ENCODE data around the gene CBX5. TPM values are rescaled to one million over a fixed set of nuclear protein-coding genes. Genes with fewer than 3 reads are reported as not detected.
A peak's percentile ranks its signal among the peaks of the same experiment; 100 is the strongest.
"Not testable (repeated sequence)": the region's sequence is repeated elsewhere in the genome, so short reads cannot be mapped to it uniquely, and the experiment has no call there.

CBX5 gene
- total RNA-seq (2014; rRNA removed; shearing (Covaris generic)): 37.0 and 63.1 TPM in 2 replicates

GRCh38 chr12:54279632-54280467, at the start of gene CBX5:
CBX5 (minus strand) TSS chr12:54280122; CDS start chr12:54257650, 22,472 bp downstream.
- DNase-seq (ENCODE audit: low read depth): peak; percentile 100

GRCh38 chr12:54328595-54329337, 48.8 kb upstream of the CBX5 start:
- no peak for DNase-seq (ENCODE audit: low read depth)

GRCh38 chr12:54325442-54326109, 45.7 kb upstream of the CBX5 start:
- DNase-seq (ENCODE audit: low read depth): not testable (repeated sequence)

- DNase-seq (ENCODE audit: low read depth): peak; percentile 100
Measured at GRCh38 chr12:54324617-54325441, 44.9 kb upstream of the CBX5 start, which contains the start of gene COPZ1. COPZ1 (plus strand) TSS chr12:54325131; CDS start chr12:54325164, 33 bp downstream.

GRCh38 chr12:54321363-54321762, 41.4 kb upstream of the CBX5 start:
- DNase-seq (ENCODE audit: low read depth): no peak

GRCh38 chr12:54312309-54312708, 32.4 kb upstream of the CBX5 start:
- DNase-seq (ENCODE audit: low read depth): not testable (repeated sequence)

GRCh38 chr12:54311051-54311450, 31.1 kb upstream of the CBX5 start:
- DNase-seq (ENCODE audit: low read depth): no peak

GRCh38 chr12:54306925-54307741, 27.2 kb upstream of the CBX5 start:
- DNase-seq (ENCODE audit: low read depth): peak; percentile 82

- peak; percentile 62 for DNase-seq (ENCODE audit: low read depth)
Measured at GRCh38 chr12:54304187-54304810, 24.4 kb upstream of the CBX5 start.

GRCh38 chr12:54303640-54304039, 23.7 kb upstream of the CBX5 start:
- no peak for DNase-seq (ENCODE audit: low read depth)

- DNase-seq (ENCODE audit: low read depth): no peak
Measured at GRCh38 chr12:54301428-54302048, 21.6 kb upstream of the CBX5 start.

GRCh38 chr12:54300732-54301427, 21.0 kb upstream of the CBX5 start, which contains the start of gene NFE2:
NFE2 (minus strand) TSS chr12:54301015; CDS start chr12:54295248, 5,767 bp downstream.
- DNase-seq (ENCODE audit: low read depth): peak; percentile 86

- peak; percentile 56 for DNase-seq (ENCODE audit: low read depth)
Measured at GRCh38 chr12:54300225-54300731, 20.4 kb upstream of the CBX5 start.

- peak; percentile 68 for DNase-seq (ENCODE audit: low read depth)
Measured at GRCh38 chr12:54299515-54300224, 19.7 kb upstream of the CBX5 start.

GRCh38 chr12:54298904-54299303, 19.0 kb upstream of the CBX5 start:
- no peak for DNase-seq (ENCODE audit: low read depth)

- DNase-seq (ENCODE audit: low read depth): no peak
Measured at GRCh38 chr12:54296393-54297099, 16.6 kb upstream of the CBX5 start.

GRCh38 chr12:54294953-54295566, 15.1 kb upstream of the CBX5 start:
- no peak for DNase-seq (ENCODE audit: low read depth)
